Left renal cortex interstitium (tissue), 4 donors: ENCODE results near the gene ERN1. TPM values are rescaled to one million over a fixed set of nuclear protein-coding genes. Genes with fewer than 3 reads are reported as not detected.
"Not testable (repeated sequence)": the region's sequence is repeated elsewhere in the genome, so short reads cannot be mapped to it uniquely, and the experiment has no call there.

Experiments used
- DNase-seq, 4 donors: peaks; one replicate each; pipeline ENCODE4 v3.0.0-alpha.2; 2013; ENCODE audit warnings: low read depth in 4 of 4, low spot score in 2 of 4, missing footprints in 1 of 4
- polyA plus RNA-seq, 4 donors: library from polyadenylated mRNA; unstranded; fragments of 120-200 nt; gene quantifications; one replicate each; pipeline ENCODE4 v1.2.1, GENCODE V29; 2013; ENCODE audit not compliant: insufficient read length in 4 of 4

ERN1 gene
- 10 to 100 TPM in 1 of 4 donors, 1 to 10 TPM in 3; 7.7 to 11.1 (median 8.9) TPM for polyA plus RNA-seq

GRCh38 chr17:64129765-64130558 lies at the start of gene ERN1:
Gene ERN1, minus strand, starts transcription at chr17:64130144. Its CDS starts 115 bp downstream, at chr17:64130029.
- peak; percentile 71 to 85 (median 78) for DNase-seq

- not testable (repeated sequence) for DNase-seq
Observed at GRCh38 chr17:64179024-64179423, 49.1 kb upstream of the ERN1 start.

DNA sequence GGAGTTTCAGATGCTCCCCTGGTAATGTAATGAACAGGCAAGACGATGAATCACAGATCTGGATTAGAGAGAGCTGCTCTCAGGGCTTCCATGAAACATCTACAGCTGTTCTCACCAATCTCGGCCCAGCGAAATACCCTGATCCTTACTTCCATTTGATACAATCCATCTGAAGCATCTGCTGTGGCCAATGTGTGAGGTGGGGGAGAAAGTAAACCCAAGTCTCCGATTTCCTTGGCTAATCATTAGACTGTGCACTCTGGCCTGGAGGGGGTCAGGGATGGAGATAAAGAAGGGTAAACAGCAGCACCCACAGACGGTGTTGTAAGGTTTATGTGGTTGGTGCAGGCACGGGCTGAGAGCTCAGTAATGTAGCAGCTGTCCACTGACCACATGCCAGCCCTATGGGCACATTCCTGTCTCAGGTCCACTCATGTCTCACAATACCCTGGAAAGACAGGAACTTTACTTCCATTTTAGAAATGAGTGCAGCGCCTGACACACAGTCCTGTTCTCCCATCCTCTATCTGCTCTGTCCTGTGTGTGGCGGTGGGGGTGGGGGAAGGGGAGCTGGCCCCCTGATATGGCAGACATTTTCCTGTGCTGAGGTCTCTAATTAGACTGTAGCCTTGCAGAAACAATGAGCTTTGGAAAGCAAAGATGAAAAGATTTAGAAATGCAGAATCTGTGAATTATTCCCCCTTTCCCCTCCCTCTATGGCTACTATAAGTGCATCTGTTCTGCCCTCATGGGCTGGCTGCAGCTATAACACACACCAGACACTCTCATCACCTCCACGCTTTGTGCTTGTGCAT lies 48.3 kb upstream of the ERN1 start:
- DNase-seq: no peak

GRCh38 chr17:64177311-64178010 lies 47.5 kb upstream of the ERN1 start:
- no peak for DNase-seq

DNA sequence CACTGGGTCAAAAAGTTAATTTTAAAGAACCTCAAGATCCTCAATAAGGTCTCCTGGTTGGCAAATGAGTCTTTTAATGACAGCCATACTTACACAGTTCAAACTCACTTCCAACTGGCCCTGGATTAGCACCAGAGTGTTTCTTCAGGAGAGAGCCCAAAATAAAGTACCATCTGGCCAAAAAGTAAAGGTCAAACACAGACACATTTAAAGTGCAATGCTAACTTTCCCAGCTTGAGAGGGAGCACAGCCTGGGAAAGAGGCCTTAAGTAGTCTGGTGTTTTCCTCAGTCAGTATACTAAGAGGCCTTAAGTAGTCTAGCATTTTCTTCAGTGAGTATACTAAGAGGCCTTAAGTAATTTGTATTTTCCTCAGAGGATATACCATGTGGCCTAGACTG lies 46.6 kb upstream of the ERN1 start:
- DNase-seq: no peak

- DNase-seq: no peak
Observed at GRCh38 chr17:64174686-64175456, 44.9 kb upstream of the ERN1 start.

- DNase-seq: no peak
Observed at GRCh38 chr17:64173646-64174045, 43.7 kb upstream of the ERN1 start.

- no peak for DNase-seq
Observed at GRCh38 chr17:64172510-64172909, 42.6 kb upstream of the ERN1 start.

DNA sequence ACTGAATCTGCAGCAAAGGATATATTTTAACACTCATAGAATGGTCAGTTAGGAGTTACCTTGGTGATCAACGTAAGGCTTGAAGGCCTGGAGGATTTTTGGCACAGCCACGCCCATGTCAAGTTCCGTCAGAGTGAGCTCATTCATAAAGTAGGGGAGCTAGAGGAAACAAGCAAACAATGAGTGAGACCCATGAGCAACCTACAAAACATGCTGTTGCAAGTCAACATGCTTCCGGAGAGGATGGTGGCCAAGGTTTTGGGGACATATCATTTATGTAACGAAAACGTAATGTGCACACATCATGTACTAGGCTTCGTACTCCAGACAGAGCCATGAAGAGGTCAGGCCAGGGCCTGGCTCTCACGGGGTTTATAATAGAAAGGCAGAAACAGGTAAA lies 41.1 kb upstream of the ERN1 start:
- DNase-seq: no peak

DNA sequence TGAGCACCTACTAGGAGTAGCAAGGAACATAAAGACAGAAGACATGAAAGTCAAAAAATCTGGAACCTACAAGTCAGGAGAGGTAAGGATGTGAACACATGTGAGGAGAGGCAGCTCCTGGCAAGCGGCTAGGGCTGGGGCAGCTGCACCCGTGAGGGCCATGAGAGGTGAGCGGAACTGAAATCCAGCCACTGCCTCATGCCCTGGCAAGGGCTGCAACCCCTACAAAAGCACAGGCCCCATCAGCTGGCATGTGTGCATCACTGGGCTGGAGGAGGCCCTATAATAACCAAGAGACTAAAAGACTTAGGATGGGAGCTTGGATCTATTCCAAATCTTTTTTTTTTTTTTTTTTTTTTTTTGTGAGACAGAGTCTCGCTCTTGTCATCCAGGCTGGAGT lies 40.3 kb upstream of the ERN1 start:
- no peak for DNase-seq

- not testable (repeated sequence) for DNase-seq
Observed at GRCh38 chr17:64167666-64168065, 37.7 kb upstream of the ERN1 start.

GRCh38 chr17:64166876-64167275 lies 36.9 kb upstream of the ERN1 start:
- DNase-seq: no peak

- no peak for DNase-seq
Observed at GRCh38 chr17:64165347-64165746, 35.4 kb upstream of the ERN1 start.

- no peak for DNase-seq
Observed at GRCh38 chr17:64164596-64165285, 34.8 kb upstream of the ERN1 start.

GRCh38 chr17:64163468-64163867 lies 33.5 kb upstream of the ERN1 start:
- DNase-seq: no peak

- no peak for DNase-seq
Observed at GRCh38 chr17:64162554-64162953, 32.6 kb upstream of the ERN1 start.

DNA sequence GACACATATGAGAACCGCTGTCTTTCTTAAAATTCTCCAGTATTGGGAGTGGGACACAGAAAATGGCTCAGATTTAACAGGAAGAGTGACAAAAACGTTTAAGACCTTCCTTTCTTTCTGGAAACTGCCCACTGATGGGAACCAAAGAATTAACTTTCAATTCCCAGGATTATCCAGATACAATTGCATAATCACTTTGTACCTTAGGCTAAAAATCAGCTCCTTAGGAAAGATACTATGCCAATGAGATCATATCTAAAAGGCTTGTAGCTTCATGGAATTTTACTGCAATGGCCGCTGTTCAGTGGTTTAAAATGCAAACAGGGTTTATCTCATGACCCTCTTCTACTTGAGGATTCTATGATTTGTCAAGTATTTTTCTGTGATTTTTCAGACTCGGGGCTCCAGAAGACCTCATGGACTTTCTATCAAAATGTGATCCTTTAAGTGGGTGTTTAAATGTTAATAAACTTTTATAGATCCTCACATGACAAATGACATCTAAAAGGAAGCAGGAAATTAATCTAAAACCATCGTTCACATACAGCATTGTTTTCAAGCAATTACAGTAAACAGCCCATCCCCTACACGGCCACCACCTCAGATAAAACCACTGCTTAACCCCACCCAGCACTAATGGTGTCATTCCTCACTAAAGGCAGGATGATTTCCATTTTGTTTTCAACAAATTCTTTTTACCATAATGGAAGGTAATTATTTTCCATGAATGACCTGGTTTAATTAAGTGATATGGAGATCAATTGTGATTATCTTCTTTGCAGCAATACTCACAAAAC lies 31.6 kb upstream of the ERN1 start:
- no peak for DNase-seq

DNA sequence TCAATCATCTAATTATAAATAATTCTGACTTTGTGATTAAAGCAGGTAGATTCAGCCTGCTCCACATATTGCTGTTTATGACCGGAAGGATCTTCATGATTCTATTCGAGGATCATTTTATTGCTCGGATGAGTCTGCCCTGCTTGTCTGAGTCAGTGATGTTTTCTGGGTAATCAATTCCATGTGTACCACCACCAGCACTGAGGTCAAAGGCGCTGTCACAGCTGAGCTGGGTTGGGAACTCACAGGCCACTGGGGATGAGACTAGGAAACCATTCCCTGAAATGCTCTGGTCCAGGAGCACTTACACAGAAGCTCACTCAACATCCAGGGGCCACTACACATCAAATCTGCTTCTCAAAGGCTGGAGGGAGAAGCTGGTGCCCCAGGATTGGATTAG lies 30.4 kb upstream of the ERN1 start:
- no peak for DNase-seq
